Measurements from ENCODE around the gene PRKAR2B.

Gene PRKAR2B

GRCh38 chr7:107207459-107207858 lies 163.0 kb downstream of the PRKAR2B start:
- TF ChIP-seq FOXP2 (optimal IDR thresholded peaks at IDR 0.05; ENCODE audit: borderline replicate concordance, extremely low read depth, extremely low read length, insufficient read depth), result no peak
- TF ChIP-seq SIN3A (IDR thresholded peaks at IDR 0.05; ENCODE audit: borderline replicate concordance, insufficient read depth, low read length), result no peak
- TF ChIP-seq TAF1 (IDR thresholded peaks at IDR 0.05; ENCODE audit: borderline replicate concordance, insufficient read depth, low read length), result no peak
- TF ChIP-seq, protein P1, sequence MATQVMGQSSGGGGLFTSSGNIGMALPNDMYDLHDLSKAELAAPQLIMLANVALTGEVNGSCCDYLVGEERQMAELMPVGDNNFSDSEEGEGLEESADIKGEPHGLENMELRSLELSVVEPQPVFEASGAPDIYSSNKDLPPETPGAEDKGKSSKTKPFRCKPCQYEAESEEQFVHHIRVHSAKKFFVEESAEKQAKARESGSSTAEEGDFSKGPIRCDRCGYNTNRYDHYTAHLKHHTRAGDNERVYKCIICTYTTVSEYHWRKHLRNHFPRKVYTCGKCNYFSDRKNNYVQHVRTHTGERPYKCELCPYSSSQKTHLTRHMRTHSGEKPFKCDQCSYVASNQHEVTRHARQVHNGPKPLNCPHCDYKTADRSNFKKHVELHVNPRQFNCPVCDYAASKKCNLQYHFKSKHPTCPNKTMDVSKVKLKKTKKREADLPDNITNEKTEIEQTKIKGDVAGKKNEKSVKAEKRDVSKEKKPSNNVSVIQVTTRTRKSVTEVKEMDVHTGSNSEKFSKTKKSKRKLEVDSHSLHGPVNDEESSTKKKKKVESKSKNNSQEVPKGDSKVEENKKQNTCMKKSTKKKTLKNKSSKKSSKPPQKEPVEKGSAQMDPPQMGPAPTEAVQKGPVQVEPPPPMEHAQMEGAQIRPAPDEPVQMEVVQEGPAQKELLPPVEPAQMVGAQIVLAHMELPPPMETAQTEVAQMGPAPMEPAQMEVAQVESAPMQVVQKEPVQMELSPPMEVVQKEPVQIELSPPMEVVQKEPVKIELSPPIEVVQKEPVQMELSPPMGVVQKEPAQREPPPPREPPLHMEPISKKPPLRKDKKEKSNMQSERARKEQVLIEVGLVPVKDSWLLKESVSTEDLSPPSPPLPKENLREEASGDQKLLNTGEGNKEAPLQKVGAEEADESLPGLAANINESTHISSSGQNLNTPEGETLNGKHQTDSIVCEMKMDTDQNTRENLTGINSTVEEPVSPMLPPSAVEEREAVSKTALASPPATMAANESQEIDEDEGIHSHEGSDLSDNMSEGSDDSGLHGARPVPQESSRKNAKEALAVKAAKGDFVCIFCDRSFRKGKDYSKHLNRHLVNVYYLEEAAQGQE (IDR thresholded peaks at IDR 0.05; ENCODE audit: insufficient read depth in 1 of 2, low read depth in 2 of 2, low read length in 2 of 2), result no peak
- no peak for TF ChIP-seq POLR2AphosphoS5 (IDR thresholded peaks at IDR 0.05; ENCODE audit: low read depth, low read length)

- TF ChIP-seq TAF1 (IDR thresholded peaks at IDR 0.05; ENCODE audit: borderline replicate concordance, insufficient read depth, low read length), result no peak
- TF ChIP-seq POLR2AphosphoS5 (IDR thresholded peaks at IDR 0.05; ENCODE audit: low read depth, low read length), result no peak
- TF ChIP-seq, protein P1 (IDR thresholded peaks at IDR 0.05; ENCODE audit: insufficient read depth in 1 of 2, low read depth in 2 of 2, low read length in 2 of 2), result no peak
- TF ChIP-seq SIN3A (IDR thresholded peaks at IDR 0.05; ENCODE audit: borderline replicate concordance, insufficient read depth, low read length), result no peak
- no peak for TF ChIP-seq FOXP2 (optimal IDR thresholded peaks at IDR 0.05; ENCODE audit: borderline replicate concordance, extremely low read depth, extremely low read length, insufficient read depth)
Measured at GRCh38 chr7:107208024-107208521, 163.6 kb downstream of the PRKAR2B start.

DNA sequence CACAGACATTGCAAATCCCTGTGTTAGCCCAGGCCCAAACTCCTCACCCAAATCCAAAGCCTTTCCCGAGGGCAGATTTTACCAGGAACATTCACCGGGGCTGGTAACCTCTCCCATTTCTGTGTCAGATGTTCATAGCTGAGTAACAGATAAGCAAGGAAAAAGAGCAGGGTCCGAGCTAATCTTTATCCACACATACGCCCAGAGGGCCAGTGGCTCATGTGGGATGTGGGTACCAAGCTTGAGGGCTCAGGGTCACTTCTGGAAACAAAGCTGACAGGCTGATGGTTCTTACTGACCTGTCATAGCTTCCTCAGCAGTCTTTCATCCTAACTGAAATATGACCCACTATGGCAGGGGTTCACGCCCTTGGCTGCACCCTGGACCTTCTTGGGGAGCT lies 164.1 kb downstream of the PRKAR2B start:
- TF ChIP-seq POLR2AphosphoS5 (IDR thresholded peaks at IDR 0.05; ENCODE audit: low read depth, low read length), result no peak
- no peak for TF ChIP-seq FOXP2 (optimal IDR thresholded peaks at IDR 0.05; ENCODE audit: borderline replicate concordance, extremely low read depth, extremely low read length, insufficient read depth)
- no peak for TF ChIP-seq TAF1 (IDR thresholded peaks at IDR 0.05; ENCODE audit: borderline replicate concordance, insufficient read depth, low read length)

GRCh38 chr7:107209565-107209964 lies 165.1 kb downstream of the PRKAR2B start:
- no peak for TF ChIP-seq TAF1 (IDR thresholded peaks at IDR 0.05; ENCODE audit: borderline replicate concordance, insufficient read depth, low read length)

DNA sequence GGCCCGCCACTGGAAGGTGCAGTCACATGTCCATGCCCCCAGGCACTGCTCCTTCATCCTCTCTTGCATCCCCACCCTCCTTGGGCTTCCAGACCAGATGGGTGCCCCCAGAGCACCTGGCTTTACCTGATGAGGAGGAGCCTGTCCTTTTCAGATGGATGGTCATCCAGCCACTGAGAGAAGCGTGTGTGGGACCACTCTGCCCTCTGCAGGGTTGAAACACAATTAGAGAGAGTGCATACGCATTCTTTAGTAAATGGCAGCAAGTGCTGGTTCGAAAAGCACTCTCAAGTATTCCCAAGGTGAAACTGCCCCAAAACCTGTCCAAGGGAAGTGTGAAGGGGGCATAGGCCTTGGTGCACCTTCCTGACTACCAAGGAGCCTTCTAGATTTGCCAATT lies 165.9 kb downstream of the PRKAR2B start:
- TF ChIP-seq FOXP2 (optimal IDR thresholded peaks at IDR 0.05; ENCODE audit: borderline replicate concordance, extremely low read depth, extremely low read length, insufficient read depth), result no peak
- TF ChIP-seq, protein P1 (IDR thresholded peaks at IDR 0.05; ENCODE audit: insufficient read depth in 1 of 2, low read depth in 2 of 2, low read length in 2 of 2), result no peak

All from PFSK-1 (cell line).